Upper lobe of left lung (tissue), 4 donors: ENCODE results near the gene CDK16.

Experiments used
- EP300 ChIP-seq, 4 donors: sonication (generic); formaldehyde crosslinking; IDR thresholded peaks; one replicate each; pipeline ENCODE4 v1.5.1; 2017; ENCODE audit warnings: antibody characterized with exemption in 4 of 4, control low read depth in 2 of 4
- POLR2A ChIP-seq, 4 donors: fragments of 450-650 bp; IDR thresholded peaks; one replicate each; pipeline ENCODE4 v1.5.1; 2016 to 2017; ENCODE audit warnings: antibody characterized with exemption in 4 of 4, mild to moderate bottlenecking in 2 of 4
- POLR2AphosphoS5 ChIP-seq, 2 donors: sonication (generic); formaldehyde crosslinking; IDR thresholded peaks; one replicate each; pipeline ENCODE4 v1.5.1; 2017; ENCODE audit warnings: antibody characterized with exemption in 2 of 2
- TF ChIP-seq, protein P1 (sequence below), 6 experiments: fragments of 450-650 bp in 4 of 6; fragments of 200-600 bp in 2 of 6; sonication (generic) in 2 of 6; IDR thresholded peaks; one replicate each; pipeline ENCODE4 v1.5.1; 2016 to 2019; ENCODE audit warnings: antibody characterized with exemption in 6 of 6

- TF ChIP-seq, protein P1, sequence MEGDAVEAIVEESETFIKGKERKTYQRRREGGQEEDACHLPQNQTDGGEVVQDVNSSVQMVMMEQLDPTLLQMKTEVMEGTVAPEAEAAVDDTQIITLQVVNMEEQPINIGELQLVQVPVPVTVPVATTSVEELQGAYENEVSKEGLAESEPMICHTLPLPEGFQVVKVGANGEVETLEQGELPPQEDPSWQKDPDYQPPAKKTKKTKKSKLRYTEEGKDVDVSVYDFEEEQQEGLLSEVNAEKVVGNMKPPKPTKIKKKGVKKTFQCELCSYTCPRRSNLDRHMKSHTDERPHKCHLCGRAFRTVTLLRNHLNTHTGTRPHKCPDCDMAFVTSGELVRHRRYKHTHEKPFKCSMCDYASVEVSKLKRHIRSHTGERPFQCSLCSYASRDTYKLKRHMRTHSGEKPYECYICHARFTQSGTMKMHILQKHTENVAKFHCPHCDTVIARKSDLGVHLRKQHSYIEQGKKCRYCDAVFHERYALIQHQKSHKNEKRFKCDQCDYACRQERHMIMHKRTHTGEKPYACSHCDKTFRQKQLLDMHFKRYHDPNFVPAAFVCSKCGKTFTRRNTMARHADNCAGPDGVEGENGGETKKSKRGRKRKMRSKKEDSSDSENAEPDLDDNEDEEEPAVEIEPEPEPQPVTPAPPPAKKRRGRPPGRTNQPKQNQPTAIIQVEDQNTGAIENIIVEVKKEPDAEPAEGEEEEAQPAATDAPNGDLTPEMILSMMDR (IDR thresholded peaks at IDR 0.05) = no peak
- no peak for TF ChIP-seq POLR2A (IDR thresholded peaks at IDR 0.05)
- TF ChIP-seq POLR2AphosphoS5 (IDR thresholded peaks at IDR 0.05) = no peak
- no peak for TF ChIP-seq EP300 (IDR thresholded peaks at IDR 0.05)
Measured at GRCh38 chrX:47180346-47180745, 38.1 kb upstream of the CDK16 start.
